HG02798 (cell line): ENCODE measurements around the gene KRTAP5-4.
"Not testable (repeated sequence)": the region's sequence is repeated elsewhere in the genome, so short reads cannot be mapped to it uniquely, and the experiment has no call there.

ENCODE experiments used
- ATAC-seq: cut with Tn5 transposase; IDR thresholded peaks from one replicate; pipeline ENCODE4 v1.9.1; 2021; ENCODE audit warnings: mild to moderate bottlenecking; ENCODE audit not compliant: unreplicated experiment, poor library complexity

KRTAP5-4 gene

DNA sequence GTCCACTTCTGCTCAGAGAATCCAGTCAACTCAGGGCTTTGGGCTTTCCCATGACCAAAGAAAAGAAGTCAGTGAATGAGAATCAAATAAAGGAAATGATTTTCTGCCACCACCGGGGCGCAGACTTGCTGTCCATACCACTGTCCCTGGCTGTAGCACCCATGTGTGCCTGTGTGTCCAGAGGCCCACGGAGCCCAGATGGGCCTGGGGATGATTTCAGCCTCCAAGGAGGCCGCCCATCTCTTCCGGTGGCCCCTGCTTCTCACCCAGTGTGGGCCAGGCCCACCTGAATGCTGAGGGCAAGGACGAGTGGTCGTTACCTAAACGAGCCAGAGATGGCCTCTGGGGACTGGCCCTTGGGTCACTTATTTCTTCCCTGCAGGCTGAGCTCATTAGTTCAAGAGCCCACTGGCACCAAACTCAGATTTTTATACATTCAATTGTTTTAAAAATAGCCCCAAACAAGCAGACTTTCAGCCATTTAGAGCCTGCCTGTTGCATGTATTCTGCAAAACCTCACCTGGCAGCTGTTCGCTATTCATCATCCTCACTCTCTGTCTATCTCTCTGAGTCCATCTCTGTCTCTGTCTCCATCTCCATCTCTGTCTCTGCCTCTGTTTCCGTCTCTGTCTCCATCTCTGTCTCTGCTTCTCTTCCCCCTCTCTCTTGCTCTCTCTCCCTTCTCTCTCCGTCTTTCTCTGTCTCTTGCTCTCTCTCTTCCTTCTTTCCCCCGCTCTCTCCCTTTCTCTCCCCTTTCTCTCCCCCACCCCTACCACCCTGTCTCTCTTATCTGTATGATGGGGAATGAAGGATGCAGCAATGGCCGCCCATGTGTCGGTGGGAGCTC is 31.8 kb upstream of the KRTAP5-4 start:
- ATAC-seq = no peak

GRCh38 chr11:1652771-1653540 is 31.0 kb upstream of the KRTAP5-4 start:
- ATAC-seq = no peak

GRCh38 chr11:1652442-1652770 is 30.5 kb upstream of the KRTAP5-4 start:
- no peak for ATAC-seq

GRCh38 chr11:1652026-1652425 is 30.1 kb upstream of the KRTAP5-4 start:
- no peak for ATAC-seq

DNA sequence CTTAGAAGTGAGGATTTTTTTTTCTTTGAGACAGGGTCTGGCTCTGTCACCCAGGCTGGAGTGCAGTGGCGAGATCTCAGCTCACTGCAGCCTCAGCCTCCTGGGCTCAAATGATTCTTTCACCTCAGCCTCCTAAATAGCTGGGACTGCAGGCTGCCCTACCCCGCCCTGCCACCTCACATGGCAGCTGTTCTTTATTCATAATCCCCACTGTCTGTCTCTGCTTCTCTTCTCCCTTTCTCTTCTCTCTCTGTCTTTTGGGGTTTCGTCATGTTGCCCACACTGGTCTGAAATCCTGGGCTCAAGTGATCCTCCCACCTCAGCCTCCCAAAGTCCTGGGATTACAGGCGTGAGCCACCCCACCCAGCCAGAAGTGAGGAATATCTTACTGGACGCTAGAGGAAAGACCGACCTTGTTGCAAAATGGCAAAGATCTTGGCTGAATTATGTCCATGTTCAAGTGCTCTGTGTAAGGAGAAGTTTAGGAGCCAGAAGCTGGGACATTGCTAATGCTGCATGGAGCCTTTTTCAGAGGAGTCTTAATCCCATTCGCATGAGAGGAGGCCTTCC is 29.6 kb upstream of the KRTAP5-4 start:
- ATAC-seq = no peak

DNA sequence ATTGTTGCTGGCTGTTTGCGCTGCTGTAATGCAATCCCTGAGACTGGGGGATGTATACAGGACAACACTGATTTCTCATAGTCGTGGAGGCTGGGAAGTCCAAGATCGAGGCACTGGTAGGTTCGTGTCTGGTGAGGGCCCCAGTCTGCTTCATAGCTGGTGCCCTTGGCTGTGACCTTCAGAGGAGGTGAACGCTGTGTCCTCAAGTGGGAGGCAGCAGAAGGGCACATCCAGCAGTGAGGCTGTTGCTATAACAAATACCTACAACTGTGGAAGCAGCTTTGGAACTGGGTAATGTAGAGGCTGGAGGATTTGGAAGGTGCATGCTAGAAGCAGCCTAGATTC is 29.0 kb upstream of the KRTAP5-4 start:
- no peak for ATAC-seq

DNA sequence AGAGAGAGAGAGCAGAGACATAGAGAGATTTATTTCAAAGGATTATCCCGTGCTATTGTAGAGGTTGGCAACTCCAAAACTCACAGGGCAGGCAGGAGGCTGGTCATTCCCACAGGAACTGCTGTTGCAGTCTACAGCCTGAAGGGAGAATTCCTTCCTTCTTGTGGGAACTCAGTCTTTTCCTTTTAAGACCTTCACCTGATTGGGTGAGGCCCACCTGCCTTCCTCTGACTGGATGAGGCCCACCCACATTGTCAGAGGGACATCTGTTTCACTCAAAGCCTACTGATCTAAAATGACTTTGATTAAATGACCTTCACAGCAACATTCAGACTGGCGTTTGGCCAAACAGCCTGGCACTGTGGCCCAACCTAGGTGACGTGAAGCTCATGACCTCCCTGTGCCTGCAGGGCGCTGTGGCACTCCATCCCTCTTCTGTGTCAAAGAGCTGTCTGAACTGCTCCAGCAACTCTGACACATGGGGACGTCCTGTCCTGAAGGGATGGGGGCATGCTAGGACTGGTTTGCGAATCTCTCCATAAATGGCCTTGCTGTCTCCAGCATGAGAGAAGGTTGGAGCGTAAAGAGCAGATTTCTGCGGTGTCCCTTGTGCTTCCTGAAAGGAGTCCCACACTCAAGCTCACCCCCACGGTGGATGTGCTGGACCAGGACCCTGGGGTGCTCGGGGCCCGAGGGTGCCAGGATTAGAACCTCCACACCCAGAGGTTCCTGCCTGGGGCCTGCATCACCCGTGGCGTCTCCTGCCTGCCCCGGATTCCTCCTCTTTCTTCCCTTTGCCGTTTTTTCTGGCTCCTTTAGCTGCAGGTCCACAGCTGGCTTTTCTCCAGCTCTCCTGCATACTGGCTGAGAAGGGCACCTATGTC is 28.3 kb upstream of the KRTAP5-4 start:
- ATAC-seq = no peak

DNA sequence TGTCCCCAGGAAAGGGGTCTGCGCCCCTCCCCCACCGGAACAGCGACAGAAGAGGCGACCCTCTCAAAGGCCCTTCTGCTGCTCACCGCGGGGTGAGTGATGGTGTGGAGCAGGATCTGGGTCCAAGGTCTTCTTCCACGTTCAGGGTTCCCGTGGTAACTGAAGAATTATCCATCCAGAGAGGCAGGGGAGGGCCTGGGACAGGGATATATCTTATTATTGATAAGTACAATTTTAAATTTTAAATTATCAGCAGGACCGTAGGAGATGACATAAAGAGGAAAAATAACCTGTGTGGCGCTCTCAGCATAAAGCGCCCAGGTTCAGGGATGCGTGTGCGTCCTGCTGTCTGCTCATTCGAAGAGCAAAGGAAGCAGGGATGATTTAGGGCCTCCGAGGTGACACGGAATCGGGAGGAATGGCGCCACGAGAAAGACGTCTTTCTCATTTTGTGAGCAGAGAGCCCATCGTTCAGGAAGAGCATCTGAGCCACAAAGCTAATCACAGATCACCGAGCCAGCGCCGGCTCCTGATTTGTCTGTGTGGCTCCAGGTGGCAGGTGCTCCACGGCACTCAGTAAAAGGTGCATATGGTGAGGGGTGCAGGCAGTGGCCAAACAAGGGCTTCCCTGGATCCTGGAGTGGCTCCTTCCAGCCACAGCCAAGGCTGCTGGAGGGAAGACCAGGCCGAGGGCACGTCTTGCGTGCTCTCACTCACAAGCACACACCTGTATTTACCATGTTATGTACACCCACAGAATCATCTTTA is 26.9 kb upstream of the KRTAP5-4 start:
- ATAC-seq = no peak

GRCh38 chr11:1647901-1648652 is 26.1 kb upstream of the KRTAP5-4 start:
- ATAC-seq = no peak

GRCh38 chr11:1646540-1646939 is 24.6 kb upstream of the KRTAP5-4 start:
- not testable (repeated sequence) for ATAC-seq

GRCh38 chr11:1645357-1645821 is 23.5 kb upstream of the KRTAP5-4 start:
- ATAC-seq = no peak

DNA sequence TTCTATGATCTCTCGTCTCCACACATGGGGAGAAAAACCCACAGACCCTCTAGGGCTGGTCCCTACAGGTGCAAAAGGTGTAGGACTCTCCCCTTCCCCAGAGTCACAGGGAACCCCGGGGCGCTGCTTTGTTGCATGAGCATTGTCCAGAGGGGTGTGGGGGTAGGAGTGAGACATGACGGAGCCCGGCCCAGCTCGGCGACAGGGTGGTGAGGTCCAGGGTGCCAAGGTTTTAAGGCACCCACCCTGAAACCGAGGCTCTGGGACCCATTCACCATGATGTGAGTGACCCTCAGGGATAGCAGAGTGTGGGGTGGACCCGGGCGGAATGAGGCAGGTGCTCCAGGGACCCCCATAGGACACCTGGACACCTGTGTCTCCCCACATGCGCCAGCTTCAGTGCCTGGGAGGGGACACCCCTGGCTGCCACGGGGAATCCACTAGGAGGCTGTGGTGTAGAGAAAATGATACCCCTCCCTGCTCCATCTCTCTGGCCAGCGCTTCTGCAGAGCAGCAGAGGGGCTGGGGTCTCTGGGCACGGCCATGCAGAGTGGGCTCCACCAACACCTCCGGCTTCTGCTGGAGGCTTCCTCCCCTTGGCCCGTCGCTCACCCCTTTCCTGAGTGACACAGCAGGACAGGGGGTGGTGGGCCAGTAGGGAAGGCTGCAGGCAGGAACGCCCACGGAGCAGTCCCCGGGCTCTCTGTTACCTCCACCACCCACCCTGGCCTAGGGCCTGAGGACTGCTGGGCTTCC is 22.8 kb upstream of the KRTAP5-4 start:
- no peak for ATAC-seq

DNA sequence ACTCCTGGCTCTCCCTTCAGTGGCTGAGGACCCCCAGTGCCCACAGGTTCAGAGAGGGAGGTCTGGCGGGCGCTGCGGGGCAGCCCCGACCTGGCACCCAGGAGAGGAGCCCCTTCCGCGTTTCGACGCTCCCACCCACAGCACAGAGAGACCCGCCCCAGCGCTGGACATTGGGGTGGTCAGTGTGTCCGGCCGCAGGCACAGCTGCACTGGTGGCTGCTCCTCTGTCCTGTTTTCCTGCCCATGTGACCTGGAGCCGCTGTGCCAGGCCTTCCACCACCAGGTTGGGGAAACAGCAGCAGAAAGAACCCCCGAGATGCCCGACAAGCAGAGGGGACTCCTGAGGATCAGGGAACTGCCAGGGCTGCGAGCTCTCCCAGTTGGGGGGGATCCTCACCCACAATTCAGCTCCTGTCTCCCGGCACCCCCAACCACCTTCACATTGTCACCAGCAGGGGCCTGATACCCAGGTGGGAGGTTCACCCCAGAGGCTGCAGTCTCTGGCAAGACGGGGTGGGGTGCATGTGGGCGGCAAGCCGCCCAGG is 21.3 kb upstream of the KRTAP5-4 start:
- ATAC-seq = no peak

GRCh38 chr11:1642288-1643145 is 20.6 kb upstream of the KRTAP5-4 start:
- no peak for ATAC-seq

DNA sequence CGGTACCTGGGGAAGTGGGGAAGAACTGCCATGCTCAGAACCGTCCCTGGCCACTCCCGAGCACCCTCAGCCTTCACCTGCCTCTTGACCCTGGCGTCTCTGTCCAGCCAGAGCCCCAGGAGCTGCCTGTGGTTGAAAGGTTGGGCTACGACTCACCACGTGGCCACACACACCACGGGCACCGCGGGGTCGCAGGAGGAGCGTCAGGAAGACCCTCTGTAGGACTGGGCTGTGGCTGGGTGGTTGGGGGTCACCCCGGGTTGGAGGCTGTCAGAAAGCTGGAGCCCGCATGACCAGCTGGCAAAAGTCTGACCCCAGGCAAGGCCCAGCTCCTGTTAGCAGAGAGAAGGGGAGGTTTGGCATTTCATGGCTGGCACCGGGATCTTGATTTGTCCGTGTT is 19.2 kb upstream of the KRTAP5-4 start:
- no peak for ATAC-seq

DNA sequence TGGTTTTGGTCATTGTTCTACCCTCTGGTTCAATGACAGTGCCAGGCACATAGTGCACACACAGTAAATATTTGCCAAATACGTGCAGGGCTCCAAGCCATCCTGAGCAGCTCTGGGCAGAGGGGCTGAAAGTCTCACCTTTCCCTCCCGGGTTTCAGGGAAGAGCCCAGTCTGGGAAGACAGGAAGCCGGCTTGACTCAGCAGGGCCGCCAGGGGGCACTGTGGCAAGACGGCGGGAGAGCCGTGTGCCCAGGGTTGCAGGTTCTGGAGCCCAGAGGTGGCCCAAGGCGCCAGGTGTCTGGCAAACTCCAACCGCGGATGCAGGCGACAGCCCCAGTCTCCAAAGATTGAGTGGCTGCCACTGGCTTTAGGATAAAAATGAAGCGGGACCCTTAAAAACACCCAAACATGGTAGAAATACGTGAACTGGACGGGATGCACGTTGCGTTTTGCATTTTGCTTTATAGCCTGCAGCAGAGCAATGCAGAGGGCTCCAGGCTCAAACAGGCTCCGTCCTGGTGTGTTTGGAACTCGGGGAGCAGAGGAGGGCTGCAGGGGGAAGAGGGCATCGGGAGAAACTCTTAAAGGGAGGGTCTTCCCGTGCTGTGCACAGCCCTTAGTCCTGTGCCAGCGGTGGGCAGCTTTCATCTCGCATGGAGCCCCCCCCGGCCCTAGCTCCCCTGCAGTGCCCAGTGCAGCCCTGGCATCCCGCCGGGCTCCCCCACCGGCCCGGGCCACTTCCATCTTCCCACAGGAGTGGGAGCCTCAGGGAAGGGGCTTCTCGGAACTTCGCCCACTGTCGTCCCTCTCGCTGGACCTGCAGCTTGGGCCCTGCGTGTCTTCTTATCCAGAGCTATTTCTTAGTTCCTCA is 18.4 kb upstream of the KRTAP5-4 start:
- ATAC-seq = no peak
